Astrocyte of the cerebellum (primary cell): ENCODE measurements around the gene YBEY.
A peak's percentile ranks its signal among the peaks of the same experiment; 100 is the strongest.

Experiments
- DNase-seq: peaks from one replicate; pipeline ENCODE4 v3.0.0-alpha.2; 2011; ENCODE audit warnings: low read depth
- H3K4me3 ChIP-seq: 2 replicates; pipeline ENCODE4 v1.5.1; 2011; ENCODE audit warnings: mild to moderate bottlenecking, low read depth, low read length, moderate library complexity
- CTCF ChIP-seq: IDR thresholded peaks from 2 replicates; pipeline ENCODE4 v1.5.1; 2012; ENCODE audit warnings: low read length, low read depth, moderate library complexity, mild to moderate bottlenecking; ENCODE audit errors: missing control alignments
- in situ Hi-C: cut with HindIII; loops from 2 replicates; pipeline ENCODE4 v1.10.0; 2017; ENCODE audit warnings: low sequenced_read_pairs

The YBEY gene

GRCh38 chr21:46319186-46319585 is 33.0 kb downstream of the YBEY start:
- TF ChIP-seq CTCF: no peak
- no peak for DNase-seq
- no peak overlapping the region for H3K4me3 ChIP-seq
- in situ Hi-C loops: no loop called here

GRCh38 chr21:46320331-46320801 is 34.2 kb downstream of the YBEY start:
- in situ Hi-C loops: no loop called here
- DNase-seq: no peak
- no peak overlapping the region for H3K4me3 ChIP-seq
- no peak for TF ChIP-seq CTCF

- in situ Hi-C loops: no loop called here
- no peak for DNase-seq
- H3K4me3 ChIP-seq: peak overlapping the region; percentile 90
- no peak for TF ChIP-seq CTCF
These were observed 36.4 kb downstream of the YBEY start for GRCh38 chr21:46322351-46323226.

GRCh38 chr21:46323227-46323709 is 37.1 kb downstream of the YBEY start:
- in situ Hi-C loops: no loop called here
- peak overlapping the region; percentile 90 for H3K4me3 ChIP-seq
- TF ChIP-seq CTCF: no peak
- DNase-seq: no peak

- H3K4me3 ChIP-seq: peak within 1 kb of the TSS; percentile 90
- DNase-seq: peak; percentile 92
- no peak for TF ChIP-seq CTCF
- in situ Hi-C loops: no loop called here
These were observed 37.7 kb downstream of the YBEY start, which contains the start of the genes C21orf58 and PCNT for GRCh38 chr21:46323710-46324389. Gene C21orf58, minus strand, starts transcription at chr21:46323870. Its CDS starts 1,132 bp downstream, at chr21:46322738. Gene PCNT, plus strand, starts transcription at chr21:46324156. Its CDS starts 73 bp downstream, at chr21:46324229.

- TF ChIP-seq CTCF: no peak
- in situ Hi-C loops: no loop called here
- DNase-seq: peak; percentile 46
- peak overlapping the region; percentile 90 for H3K4me3 ChIP-seq
These were observed 38.4 kb downstream of the YBEY start for GRCh38 chr21:46324390-46325072.
